Naive thymus-derived CD8-positive, alpha-beta T cell (primary cell): ENCODE results near the gene CYB5B. TPM values are rescaled to one million over a fixed set of nuclear protein-coding genes. Genes with fewer than 3 reads are reported as not detected.

Experiments
- ATAC-seq, 2 donors: fragments of 150-1000 bp; cut with Tn5 transposase in 1 of 2; sonication (Bioruptor Pico), chemical (Tn5 transposase) in 1 of 2; 1 replicate in 1 of 2; 2 replicates in 1 of 2; pipeline ENCODE4 v1.10.0; 2021; ENCODE audit warnings: mild to moderate bottlenecking in 2 of 2, moderate library complexity in 2 of 2
- POLR2A ChIA-PET: fragments of 350-600 bp; sonication (Branson Sonifier 250); formaldehyde crosslinking; loops from one replicate; lab custom pipeline; 2021; ENCODE audit warnings: antibody characterized with exemption; lab: Charles Lee
- DNase-seq, 10 donors: peaks; one replicate each; pipeline versions ENCODE4 v3.0.0 to v3.0.0-alpha.2; 2020 to 2022
- H3K27ac Mint-ChIP-seq, 10 donors: one replicate each; pipeline ENCODE4 v1.8.0; 2020 to 2022; ENCODE audit warnings: mild to moderate bottlenecking in 10 of 10, mixed read lengths in 10 of 10, moderate library complexity in 4 of 10, inconsistent platforms in 1 of 10
- H3K27me3 Mint-ChIP-seq, 5 donors: one replicate each; pipeline ENCODE4 v1.8.0; 2021 to 2022; ENCODE audit warnings: mixed read lengths in 5 of 5
- H3K36me3 Mint-ChIP-seq, 3 donors: one replicate each; pipeline ENCODE4 v1.8.0; 2020 to 2022; ENCODE audit warnings: mixed read lengths in 3 of 3, mild to moderate bottlenecking in 2 of 3, inconsistent platforms in 1 of 3
- H3K4me1 Mint-ChIP-seq, 4 donors: one replicate each; pipeline ENCODE4 v1.8.0; 2021 to 2022; ENCODE audit warnings: mixed read lengths in 4 of 4
- H3K4me3 Mint-ChIP-seq, 10 donors: one replicate each; pipeline ENCODE4 v1.8.0; 2020 to 2022; ENCODE audit warnings: mild to moderate bottlenecking in 10 of 10, mixed read lengths in 10 of 10, moderate library complexity in 6 of 10, inconsistent platforms in 1 of 10
- H3K9me3 Mint-ChIP-seq, 9 donors: one replicate each; pipeline ENCODE4 v1.8.0; 2020 to 2022; ENCODE audit warnings: mixed read lengths in 9 of 9, mild to moderate bottlenecking in 3 of 9, inconsistent platforms in 1 of 9, moderate library complexity in 1 of 9
- polyA plus RNA-seq, 3 donors: library from polyadenylated mRNA; unstranded; fragments of 300-500 nt; fragmentation: Illumina TruSeq; gene quantifications; one replicate each; pipeline ENCODE4 v1.2.3, GENCODE V29; 2021
- total RNA-seq, 8 experiments: library from RNA in 2 of 8; stranded (reverse) in 2 of 8; gene quantifications; one replicate each; pipeline ENCODE4 v1.2.3 and lab custom pipeline; 2021 to 2026

Gene CYB5B
- total and polyA plus RNA-seq, 5 experiments from 2014 or later = 45.6 to 96.4 (median 83.3) TPM

DNA sequence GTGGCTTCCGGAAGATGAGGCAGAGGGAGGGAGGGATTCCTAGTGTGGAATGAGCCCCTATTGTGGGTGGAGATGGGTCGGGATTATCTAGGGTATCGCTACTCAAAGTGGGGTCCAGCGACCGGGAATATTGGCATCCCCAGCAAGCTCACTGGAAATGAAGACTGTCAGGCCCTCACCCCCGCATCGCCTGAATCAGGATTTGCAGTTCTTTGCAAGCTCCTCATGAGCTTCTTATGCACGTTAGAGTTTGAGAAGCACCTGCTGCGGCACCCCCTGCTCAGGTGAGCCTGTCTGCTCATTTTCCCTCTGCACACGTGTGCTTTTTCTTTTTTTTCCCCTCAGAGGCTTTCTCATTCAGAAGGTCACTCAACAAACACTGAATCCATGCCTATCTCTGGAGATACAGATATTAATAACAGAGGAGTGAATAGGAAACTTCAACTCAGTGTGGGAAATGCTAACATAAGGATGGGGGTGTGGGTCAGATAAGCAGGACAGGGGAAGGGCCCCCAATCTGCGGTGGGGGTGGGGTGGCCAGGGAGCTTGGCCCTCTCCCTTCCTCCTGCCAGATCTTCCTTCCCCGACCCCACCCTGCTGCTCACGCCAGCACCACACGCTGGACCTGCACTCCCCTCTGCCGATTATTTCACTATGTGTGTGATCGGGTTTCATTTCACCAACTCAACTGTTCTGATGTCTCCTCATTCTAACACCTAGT lies 73.6 kb downstream of the CYB5B start:
- DNase-seq = no peak
- ATAC-seq = no peak
- Mint-ChIP-seq H3K4me3 (no peak overlapping the region), H3K9me3 (no peaks in the 10 kb centered on the region), H3K36me3 (no peaks in the 10 kb centered on the region), H3K27me3 (no peaks in the 10 kb centered on the region), H3K27ac (no peak overlapping the region), H3K4me1 (peaks cover 0 to 7% (median 0%) of the 10 kb centered on the region in 4 donors)
- POLR2A ChIA-PET = no interaction called here

DNA sequence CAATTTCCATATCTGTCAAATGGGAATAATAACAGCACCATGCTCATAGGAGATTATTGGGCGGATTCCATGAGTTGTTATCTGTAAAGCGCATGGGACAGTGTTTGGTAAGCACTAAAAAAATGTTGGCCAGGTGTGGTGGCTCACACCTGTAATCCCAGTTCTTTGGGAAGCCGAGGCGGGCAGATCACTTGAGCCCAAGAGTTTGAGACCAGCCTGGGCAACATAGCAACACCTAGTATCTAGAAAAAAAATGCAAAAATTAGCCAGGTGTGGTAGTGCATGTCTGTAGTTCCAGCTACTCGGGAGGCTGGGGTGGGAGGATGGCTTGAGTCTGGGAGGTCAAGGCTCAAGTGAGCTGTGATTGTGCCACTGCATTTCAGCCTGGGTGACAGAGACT lies 74.5 kb downstream of the CYB5B start:
- Mint-ChIP-seq H3K4me3 (no peak overlapping the region), H3K4me1 (peaks cover 0 to 7% (median 0%) of the 10 kb centered on the region in 4 donors), H3K27ac (no peak overlapping the region), H3K36me3 (no peaks in the 10 kb centered on the region), H3K9me3 (no peaks in the 10 kb centered on the region), H3K27me3 (no peaks in the 10 kb centered on the region)
- POLR2A ChIA-PET = no interaction called here
- ATAC-seq (no peak), DNase-seq (no peak)

GRCh38 chr16:69499541-69500230 lies 75.3 kb downstream of the CYB5B start:
- POLR2A ChIA-PET = no interaction called here
- peaks cover 0 to 7% (median 0%) of the 10 kb centered on the region in 4 donors for H3K4me1 Mint-ChIP-seq
- DNase-seq = no peak
- no peak overlapping the region for H3K4me3 Mint-ChIP-seq
- ATAC-seq = no peak
- H3K36me3 Mint-ChIP-seq = no peaks in the 10 kb centered on the region
- H3K27me3 Mint-ChIP-seq = no peaks in the 10 kb centered on the region
- H3K9me3 Mint-ChIP-seq = no peaks in the 10 kb centered on the region
- no peak overlapping the region for H3K27ac Mint-ChIP-seq

- no peak for ATAC-seq
- DNase-seq = no peak
- H3K4me3 Mint-ChIP-seq = no peak overlapping the region
- no peaks in the 10 kb centered on the region for H3K36me3 Mint-ChIP-seq
- H3K27me3 Mint-ChIP-seq = no peaks in the 10 kb centered on the region
- POLR2A ChIA-PET = no interaction called here
- no peaks in the 10 kb centered on the region for H3K9me3 Mint-ChIP-seq
- H3K4me1 Mint-ChIP-seq = peaks cover 0 to 7% (median 0%) of the 10 kb centered on the region in 4 donors
- H3K27ac Mint-ChIP-seq = no peak overlapping the region
These were observed 76.1 kb downstream of the CYB5B start for GRCh38 chr16:69500496-69500895.

DNA sequence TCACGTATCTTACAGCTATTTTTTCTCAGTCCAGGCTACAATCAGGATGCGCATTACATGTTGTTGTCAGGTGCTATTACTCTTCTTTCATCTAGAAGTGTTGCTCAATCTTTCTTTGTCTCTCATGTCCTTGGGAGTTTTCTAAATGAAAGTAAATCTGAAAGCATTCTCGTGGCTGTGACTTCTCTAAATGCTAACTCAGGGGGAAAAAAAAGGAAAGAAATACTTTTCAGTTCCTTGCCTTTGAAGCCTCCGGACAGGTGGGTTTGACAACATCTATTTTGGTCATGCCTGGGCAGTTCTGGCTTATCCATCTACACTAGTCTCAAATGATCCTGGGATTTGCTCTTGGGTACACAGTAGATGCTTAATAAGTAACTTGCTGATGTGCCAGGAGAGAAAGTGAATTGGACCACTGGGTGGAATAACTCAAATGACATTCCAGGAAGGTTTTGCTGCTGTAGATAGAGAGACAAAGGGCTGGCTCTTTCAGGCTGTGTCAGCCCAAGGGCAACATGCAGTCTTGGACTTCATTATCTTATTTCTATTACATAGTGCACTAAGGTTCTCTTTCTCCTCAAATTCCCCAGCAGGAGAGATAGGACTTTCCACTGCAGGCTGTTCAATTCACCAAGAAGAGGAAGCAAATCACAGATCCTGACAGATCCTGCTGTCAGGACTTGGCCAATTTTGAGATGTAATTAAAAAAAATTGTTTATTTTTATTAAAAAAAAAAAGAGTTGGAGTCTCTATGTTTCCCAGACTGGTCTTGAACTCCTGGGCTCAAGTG lies 77.7 kb downstream of the CYB5B start:
- DNase-seq = no peak
- H3K36me3 Mint-ChIP-seq = no peaks in the 10 kb centered on the region
- POLR2A ChIA-PET = no interaction called here
- no peak for ATAC-seq
- H3K27me3 Mint-ChIP-seq = no peaks in the 10 kb centered on the region
- no peak overlapping the region for H3K4me3 Mint-ChIP-seq
- H3K4me1 Mint-ChIP-seq = peaks cover 0 to 7% (median 0%) of the 10 kb centered on the region in 4 donors
- H3K27ac Mint-ChIP-seq = no peak overlapping the region
- no peaks in the 10 kb centered on the region for H3K9me3 Mint-ChIP-seq

- Mint-ChIP-seq H3K27ac (no peak overlapping the region), H3K36me3 (no peaks in the 10 kb centered on the region), H3K27me3 (peaks cover 0 to 2% (median 0%) of the 10 kb centered on the region in 5 donors), H3K9me3 (no peaks in the 10 kb centered on the region), H3K4me3 (no peak overlapping the region), H3K4me1 (peaks cover 0 to 7% (median 0%) of the 10 kb centered on the region in 4 donors)
- POLR2A ChIA-PET = no interaction called here
- no peak for ATAC-seq
- no peak for DNase-seq
These were observed 78.8 kb downstream of the CYB5B start for GRCh38 chr16:69503244-69503643.

- ATAC-seq (no peak), DNase-seq (no peak)
- no peaks in the 10 kb centered on the region for H3K36me3 Mint-ChIP-seq
- H3K9me3 Mint-ChIP-seq = peaks cover 0 to 5% (median 0%) of the 10 kb centered on the region in 9 donors
- no peak overlapping the region for H3K4me3 Mint-ChIP-seq
- no peak overlapping the region for H3K27ac Mint-ChIP-seq
- POLR2A ChIA-PET = no interaction called here
- H3K4me1 Mint-ChIP-seq = peaks cover 0 to 6% (median 0%) of the 10 kb centered on the region in 4 donors
- peaks cover 0 to 2% (median 0%) of the 10 kb centered on the region in 5 donors for H3K27me3 Mint-ChIP-seq
These were observed 83.8 kb downstream of the CYB5B start for GRCh38 chr16:69508033-69508755.

DNA sequence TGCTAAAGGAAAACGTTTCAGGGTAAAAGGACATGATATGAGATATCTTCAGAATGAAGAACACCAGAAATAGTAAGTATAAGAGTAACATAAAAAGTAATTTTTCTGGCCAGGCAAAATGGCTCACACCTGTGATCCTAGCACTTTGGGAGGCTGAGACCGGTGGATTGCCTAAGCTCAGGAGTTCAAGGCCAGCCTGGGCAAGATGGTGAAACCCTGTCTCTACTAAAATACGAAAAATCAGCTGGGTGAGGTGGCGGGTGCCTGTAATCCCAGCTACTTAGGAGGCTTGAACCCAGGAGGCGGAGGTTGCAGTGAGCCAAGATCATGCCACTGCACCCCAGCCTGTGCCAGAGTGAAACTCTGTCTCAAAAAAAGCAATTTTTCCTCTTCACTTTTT lies 84.7 kb downstream of the CYB5B start:
- peaks cover 0 to 5% (median 0%) of the 10 kb centered on the region in 9 donors for H3K9me3 Mint-ChIP-seq
- no peak for DNase-seq
- peaks cover 0 to 6% (median 0%) of the 10 kb centered on the region in 4 donors for H3K4me1 Mint-ChIP-seq
- peaks cover 0 to 2% (median 0%) of the 10 kb centered on the region in 5 donors for H3K27me3 Mint-ChIP-seq
- POLR2A ChIA-PET = no interaction called here
- H3K36me3 Mint-ChIP-seq = no peaks in the 10 kb centered on the region
- no peak overlapping the region for H3K4me3 Mint-ChIP-seq
- no peak for ATAC-seq
- no peak overlapping the region for H3K27ac Mint-ChIP-seq

GRCh38 chr16:69511651-69512050 lies 87.2 kb downstream of the CYB5B start:
- Mint-ChIP-seq H3K36me3 (no peaks in the 10 kb centered on the region), H3K4me3 (no peak overlapping the region), H3K9me3 (peaks cover 0 to 5% (median 0%) of the 10 kb centered on the region in 9 donors), H3K27ac (no peak overlapping the region), H3K4me1 (peaks cover 0 to 10% (median 0%) of the 10 kb centered on the region in 4 donors), H3K27me3 (peaks cover 0 to 2% (median 0%) of the 10 kb centered on the region in 5 donors)
- DNase-seq (no peak), ATAC-seq (no peak)
- POLR2A ChIA-PET = no interaction called here

- peaks cover 0 to 5% (median 0%) of the 10 kb centered on the region in 9 donors for H3K9me3 Mint-ChIP-seq
- peaks cover 0 to 10% (median 0%) of the 10 kb centered on the region in 4 donors for H3K4me1 Mint-ChIP-seq
- POLR2A ChIA-PET = no interaction called here
- H3K4me3 Mint-ChIP-seq = no peak overlapping the region
- H3K27ac Mint-ChIP-seq = no peak overlapping the region
- DNase-seq (no peak), ATAC-seq (no peak)
- no peaks in the 10 kb centered on the region for H3K36me3 Mint-ChIP-seq
- H3K27me3 Mint-ChIP-seq = no peaks in the 10 kb centered on the region
These were observed 89.0 kb downstream of the CYB5B start for GRCh38 chr16:69513180-69513966.

GRCh38 chr16:69514356-69514755 lies 89.9 kb downstream of the CYB5B start:
- Mint-ChIP-seq H3K4me1 (peaks cover 0 to 10% (median 0%) of the 10 kb centered on the region in 4 donors), H3K27ac (no peak overlapping the region), H3K4me3 (no peak overlapping the region), H3K27me3 (no peaks in the 10 kb centered on the region), H3K9me3 (peaks cover 0 to 5% (median 0%) of the 10 kb centered on the region in 9 donors), H3K36me3 (no peaks in the 10 kb centered on the region)
- POLR2A ChIA-PET = no interaction called here
- ATAC-seq (no peak), DNase-seq (no peak)
